Upper lobe of left lung (tissue), 4 donors: ENCODE measurements around the gene UCP3.

Experiments used
- CTCF ChIP-seq, 6 experiments: fragments of 450-650 bp in 4 of 6; fragments of 200-600 bp in 2 of 6; sonication (generic) in 2 of 6; IDR thresholded peaks; one replicate each; pipeline ENCODE4 v1.5.1; 2016 to 2019; ENCODE audit warnings: antibody characterized with exemption in 6 of 6
- EP300 ChIP-seq, 4 donors: sonication (generic); formaldehyde crosslinking; IDR thresholded peaks; one replicate each; pipeline ENCODE4 v1.5.1; 2017; ENCODE audit warnings: antibody characterized with exemption in 4 of 4, control low read depth in 2 of 4
- POLR2A ChIP-seq, 4 donors: fragments of 450-650 bp; IDR thresholded peaks; one replicate each; pipeline ENCODE4 v1.5.1; 2016 to 2017; ENCODE audit warnings: antibody characterized with exemption in 4 of 4, mild to moderate bottlenecking in 2 of 4
- POLR2AphosphoS5 ChIP-seq, 2 donors: sonication (generic); formaldehyde crosslinking; IDR thresholded peaks; one replicate each; pipeline ENCODE4 v1.5.1; 2017; ENCODE audit warnings: antibody characterized with exemption in 2 of 2

- TF ChIP-seq CTCF (IDR thresholded peaks at IDR 0.05) (no peak), POLR2A (IDR thresholded peaks at IDR 0.05) (no peak), POLR2AphosphoS5 (IDR thresholded peaks at IDR 0.05) (no peak), EP300 (IDR thresholded peaks at IDR 0.05) (no peak)
These were observed 57.8 kb downstream of the UCP3 start, which contains the start of gene DNAJB13 for GRCh38 chr11:73950869-73951710.
